ENCODE measurements around the gene CNGB1.
"Not testable (repeated sequence)": the region's sequence is repeated elsewhere in the genome, so short reads cannot be mapped to it uniquely, and the experiment has no call there.

CNGB1 gene

GRCh38 chr16:57970970-57971369 lies at the start of gene CNGB1:
Gene CNGB1 (minus strand): TSS chr16:57971128. CDS start chr16:57967286, 3,842 bp downstream.
- Mint-ChIP-seq H3K4me3 (no peak within 1 kb of the TSS), H3K4me1 (peaks cover 5% of the 10 kb centered on the region), H3K27me3 (no peaks in the 10 kb centered on the region), H3K9me3 (no peaks in the 10 kb centered on the region), H3K27ac (peak within 1 kb of the TSS in 1 of 2 donors; percentile 78)
- ATAC-seq (no peak), DNase-seq (no peak)

- Mint-ChIP-seq H3K4me1 (peaks cover 15% of the 10 kb centered on the region), H3K27ac (no peak overlapping the region), H3K27me3 (no peaks in the 10 kb centered on the region), H3K9me3 (no peaks in the 10 kb centered on the region), H3K4me3 (no peak overlapping the region)
- no peak for ATAC-seq
- DNase-seq = no peak
Observed at GRCh38 chr16:58019866-58020538, 49.1 kb upstream of the CNGB1 start.

- no peaks in the 10 kb centered on the region for H3K9me3 Mint-ChIP-seq
- ATAC-seq = no peak
- H3K27ac Mint-ChIP-seq = no peak overlapping the region
- peaks cover 7% of the 10 kb centered on the region for H3K4me1 Mint-ChIP-seq
- no peak overlapping the region for H3K4me3 Mint-ChIP-seq
- H3K27me3 Mint-ChIP-seq = no peaks in the 10 kb centered on the region
- DNase-seq = no peak
Observed at GRCh38 chr16:58018803-58019202, 47.9 kb upstream of the CNGB1 start.

GRCh38 chr16:58016840-58017446 lies 46.0 kb upstream of the CNGB1 start:
- Mint-ChIP-seq H3K9me3 (no peaks in the 10 kb centered on the region), H3K27ac (no peak overlapping the region), H3K4me3 (no peak overlapping the region), H3K4me1 (peaks cover 7% of the 10 kb centered on the region), H3K27me3 (no peaks in the 10 kb centered on the region)
- ATAC-seq (no peak), DNase-seq (no peak)

DNA sequence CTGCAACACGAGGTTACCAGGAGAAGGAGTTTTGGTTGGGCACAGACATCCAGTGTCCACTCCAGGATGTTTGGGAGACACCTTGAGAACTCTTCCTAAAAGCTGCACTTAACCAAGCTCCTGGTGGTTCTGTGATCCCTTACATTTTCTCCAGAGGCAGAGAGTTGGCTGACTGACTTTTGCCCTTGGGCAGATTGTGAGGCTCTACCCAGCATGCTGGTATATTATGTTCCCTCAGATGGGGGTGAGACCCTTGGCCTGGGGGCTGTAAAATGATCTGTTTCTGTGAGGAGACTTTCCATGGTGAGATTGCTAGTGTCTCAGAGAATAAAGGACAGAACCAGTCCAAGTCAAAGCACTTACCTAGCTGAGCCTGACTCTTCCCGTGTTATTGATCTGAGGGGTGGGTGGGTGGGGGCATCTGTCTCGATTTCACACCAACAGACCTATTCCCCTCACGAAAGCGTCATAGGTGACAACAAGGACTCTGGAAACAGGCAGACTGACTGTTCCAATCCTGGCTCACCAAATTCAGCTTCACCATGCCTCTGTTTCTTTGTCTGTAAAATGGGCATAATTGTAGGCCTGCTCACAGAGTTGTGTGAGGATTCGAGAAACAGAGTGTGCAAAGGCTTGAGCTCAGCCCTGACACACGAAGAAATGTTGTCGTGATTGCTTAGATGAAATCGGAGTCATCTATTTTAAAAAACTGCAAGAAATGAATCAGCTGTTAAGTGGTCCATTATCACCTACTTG lies 42.5 kb upstream of the CNGB1 start:
- no peaks in the 10 kb centered on the region for H3K4me1 Mint-ChIP-seq
- H3K27ac Mint-ChIP-seq = peak overlapping the region in 1 of 2 donors; percentile 27
- no peak overlapping the region for H3K4me3 Mint-ChIP-seq
- ATAC-seq (no peak), DNase-seq (no peak)
- H3K27me3 Mint-ChIP-seq = no peaks in the 10 kb centered on the region
- no peaks in the 10 kb centered on the region for H3K9me3 Mint-ChIP-seq

DNA sequence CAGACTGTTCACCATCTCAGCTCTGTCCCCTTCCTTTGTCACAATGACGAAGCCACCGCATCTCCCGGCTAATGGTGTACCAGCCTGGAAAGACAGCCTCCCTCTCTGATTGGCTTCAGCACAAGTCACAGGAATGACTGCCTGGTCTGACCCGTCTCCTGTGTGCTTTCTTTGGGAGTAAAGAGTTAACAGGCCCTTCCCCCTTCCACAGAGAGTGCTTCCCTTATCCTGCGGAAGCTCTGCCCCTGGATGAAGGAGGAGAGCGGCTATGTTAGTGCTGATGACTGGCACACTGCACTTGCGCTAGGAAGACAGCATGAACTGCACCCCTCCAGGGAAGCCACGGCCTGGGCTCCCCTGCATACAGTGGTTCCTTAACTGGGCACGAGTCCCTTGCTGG lies 41.6 kb upstream of the CNGB1 start:
- DNase-seq = no peak
- no peak overlapping the region for H3K4me3 Mint-ChIP-seq
- no peak overlapping the region for H3K27ac Mint-ChIP-seq
- ATAC-seq = no peak
- H3K9me3 Mint-ChIP-seq = no peaks in the 10 kb centered on the region
- H3K27me3 Mint-ChIP-seq = no peaks in the 10 kb centered on the region
- no peaks in the 10 kb centered on the region for H3K4me1 Mint-ChIP-seq

DNA sequence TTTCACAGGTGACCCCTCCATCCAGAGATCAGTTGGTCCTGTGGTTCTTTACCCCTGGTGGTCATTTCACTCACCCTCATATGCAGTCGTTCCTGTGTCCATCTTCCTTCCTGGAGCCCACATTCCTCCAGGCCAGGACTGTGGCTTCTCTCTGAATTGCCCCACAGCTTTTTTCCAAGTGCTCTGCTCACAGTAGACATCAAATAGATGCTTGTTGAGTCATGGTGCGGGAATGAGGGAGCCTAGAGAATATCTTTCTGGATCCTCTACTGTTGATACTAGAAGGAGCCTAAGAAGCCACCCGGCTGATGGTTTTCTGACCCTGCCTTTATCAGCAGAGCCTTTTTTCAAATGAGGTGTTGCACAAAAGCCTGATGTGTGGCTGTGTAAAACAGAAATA lies 40.7 kb upstream of the CNGB1 start:
- DNase-seq (no peak), ATAC-seq (no peak)
- Mint-ChIP-seq H3K27ac (no peak overlapping the region), H3K27me3 (no peaks in the 10 kb centered on the region), H3K4me3 (no peak overlapping the region), H3K9me3 (no peaks in the 10 kb centered on the region), H3K4me1 (no peaks in the 10 kb centered on the region)

GRCh38 chr16:58010886-58011285 lies 40.0 kb upstream of the CNGB1 start:
- ATAC-seq (no peak), DNase-seq (no peak)
- Mint-ChIP-seq H3K4me1 (no peaks in the 10 kb centered on the region), H3K9me3 (no peaks in the 10 kb centered on the region), H3K4me3 (no peak overlapping the region), H3K27me3 (no peaks in the 10 kb centered on the region), H3K27ac (no peak overlapping the region)

GRCh38 chr16:58009856-58010416 lies 39.0 kb upstream of the CNGB1 start:
- Mint-ChIP-seq H3K9me3 (no peaks in the 10 kb centered on the region), H3K27me3 (no peaks in the 10 kb centered on the region), H3K27ac (no peak overlapping the region), H3K4me3 (no peak overlapping the region), H3K4me1 (peaks cover 3% of the 10 kb centered on the region)
- no peak for DNase-seq
- no peak for ATAC-seq

GRCh38 chr16:58004736-58005135 lies 33.8 kb upstream of the CNGB1 start:
- Mint-ChIP-seq H3K27ac (peak overlapping the region in 1 of 2 donors; percentile 79), H3K4me1 (peaks cover 41% of the 10 kb centered on the region)
- not testable (repeated sequence) for ATAC-seq, H3K27me3 Mint-ChIP-seq, H3K4me3 Mint-ChIP-seq, H3K9me3 Mint-ChIP-seq, DNase-seq

GRCh38 chr16:58002936-58003335 lies 32.0 kb upstream of the CNGB1 start:
- DNase-seq = no peak
- H3K9me3 Mint-ChIP-seq = no peaks in the 10 kb centered on the region
- ATAC-seq = no peak
- H3K27me3 Mint-ChIP-seq = no peaks in the 10 kb centered on the region
- H3K4me3 Mint-ChIP-seq = no peak overlapping the region
- H3K27ac Mint-ChIP-seq = no peak overlapping the region
- peaks cover 57% of the 10 kb centered on the region for H3K4me1 Mint-ChIP-seq

DNA sequence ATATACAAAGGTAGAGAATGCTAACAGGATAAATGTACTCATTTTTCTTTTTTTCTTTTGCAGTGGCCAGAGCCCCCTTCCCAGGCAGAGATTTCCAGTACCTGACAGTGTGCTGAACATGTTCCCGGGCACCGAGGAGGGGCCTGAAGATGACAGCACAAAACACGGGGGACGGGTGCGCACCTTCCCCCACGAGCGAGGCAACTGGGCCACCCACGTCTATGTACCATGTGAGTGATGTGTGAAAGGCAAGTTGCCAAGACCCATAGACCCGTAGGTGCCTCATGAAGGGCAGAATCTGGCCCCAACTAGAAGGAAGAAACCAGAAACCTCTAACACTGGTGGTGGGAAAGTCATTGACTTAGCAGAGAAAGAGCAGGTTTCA lies 31.5 kb upstream of the CNGB1 start:
- H3K9me3 Mint-ChIP-seq = no peaks in the 10 kb centered on the region
- no peak overlapping the region for H3K27ac Mint-ChIP-seq
- ATAC-seq (no peak), DNase-seq (no peak)
- H3K4me1 Mint-ChIP-seq = peaks cover 62% of the 10 kb centered on the region
- no peaks in the 10 kb centered on the region for H3K27me3 Mint-ChIP-seq
- peak overlapping the region in 1 of 2 donors; percentile 91 for H3K4me3 Mint-ChIP-seq

- Mint-ChIP-seq H3K4me3 (peak overlapping the region; percentile 91 to 93), H3K9me3 (no peaks in the 10 kb centered on the region), H3K4me1 (peaks cover 65% of the 10 kb centered on the region), H3K27ac (peak overlapping the region in 1 of 2 donors; percentile 57), H3K27me3 (no peaks in the 10 kb centered on the region)
- ATAC-seq (no peak), DNase-seq (no peak)
Observed at GRCh38 chr16:58001781-58002415, 31.0 kb upstream of the CNGB1 start.

DNA sequence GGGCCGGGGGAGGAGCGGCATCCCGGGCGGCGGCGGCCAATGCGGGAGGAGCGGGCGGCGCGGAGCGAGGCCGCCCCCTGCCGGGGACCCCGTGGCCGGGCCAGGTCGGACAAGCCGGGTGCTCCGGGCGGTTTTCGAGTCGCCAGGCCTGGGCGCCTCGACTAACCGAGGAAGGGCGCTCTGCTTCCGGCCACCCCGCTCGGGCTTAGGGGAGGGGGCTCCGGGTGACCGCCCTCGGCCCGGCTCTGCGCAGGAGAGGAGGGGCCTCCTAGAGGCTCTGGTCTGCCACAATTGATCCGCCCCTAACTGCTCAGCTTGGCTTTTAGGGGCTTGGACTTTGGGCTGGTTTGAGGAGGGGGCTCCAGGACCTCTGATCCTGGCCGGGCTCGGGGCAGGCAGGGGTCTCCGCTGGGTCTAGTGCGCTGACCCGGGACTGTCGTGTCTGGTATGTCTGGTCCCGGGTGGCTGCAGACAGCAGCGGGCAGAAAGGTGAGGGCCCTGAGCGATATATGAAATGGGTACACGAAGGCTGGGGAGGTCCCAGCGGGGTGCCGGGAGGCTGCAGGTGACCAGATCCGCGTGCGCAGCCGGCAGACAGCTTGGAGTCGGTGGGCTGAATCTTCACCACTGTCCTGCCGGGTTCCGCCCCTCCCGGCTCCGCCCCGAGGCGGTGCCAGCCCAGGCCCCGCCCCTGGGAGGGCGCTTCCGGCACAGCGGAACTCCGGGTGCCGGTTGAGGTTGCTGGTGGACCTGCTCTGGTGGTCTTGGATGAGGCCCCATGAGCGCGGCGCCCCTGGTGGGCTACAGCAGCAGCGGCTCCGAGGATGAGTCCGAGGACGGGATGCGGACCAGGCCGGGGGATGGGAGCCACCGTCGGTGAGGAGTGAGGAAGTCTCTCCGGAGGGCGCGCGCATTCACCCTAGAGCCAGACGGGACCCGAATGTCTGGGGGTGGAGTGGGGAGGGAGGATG lies 30.1 kb upstream of the CNGB1 start, which contains the start of gene USB1:
Gene USB1, plus strand, starts transcription at position 702 of the 971 bp plus-strand sequence. Its CDS starts 77 bp downstream, at position 779.
- ATAC-seq = peak; percentile 77
- H3K27ac Mint-ChIP-seq = peak within 1 kb of the TSS; percentile 92 to 94
- H3K27me3 Mint-ChIP-seq = no peaks in the 10 kb centered on the region
- H3K9me3 Mint-ChIP-seq = no peaks in the 10 kb centered on the region
- peaks cover 72% of the 10 kb centered on the region for H3K4me1 Mint-ChIP-seq
- peak within 1 kb of the TSS; percentile 91 to 93 for H3K4me3 Mint-ChIP-seq
- peak; percentile 88 to 92 for DNase-seq

All from stimulated activated naive CD8-positive, alpha-beta T cell treated with anti-CD3 and anti-CD28 coated beads, Interleukin-15, amount 100 ng/mL, for 72 hours (primary cell).